HL-60 (cell line): Measurements from ENCODE around the gene CAVIN2.
A peak's percentile ranks its signal among the peaks of the same experiment; 100 is the strongest.

ENCODE experiments used
- DNase-seq, 2 experiments: peaks; one replicate each; pipeline ENCODE4 v3.0.0-alpha.2; 2010 to 2020; ENCODE audit warnings: low read depth in 1 of 2, low spot score in 1 of 2
- H3K27ac ChIP-seq: fragments of 250-450 bp; sonication (Bioruptor Pico); replicated peaks from 2 replicates; pipeline ENCODE4 v1.5.1; 2020; ENCODE audit warnings: mild to moderate bottlenecking, moderate library complexity
- H3K27me3 ChIP-seq: fragments of 250-450 bp; sonication (Bioruptor Pico); 2 replicates; pipeline ENCODE4 v1.5.1; 2021; ENCODE audit warnings: mild to moderate bottlenecking, moderate library complexity; ENCODE audit not compliant: insufficient read depth, poor library complexity, severe bottlenecking
- H3K4me3 ChIP-seq: replicated peaks from 2 replicates; pipeline ENCODE4 v1.5.1; 2011; ENCODE audit warnings: mild to moderate bottlenecking, control low read depth, low read length; ENCODE audit not compliant: insufficient read depth
- GABPA ChIP-seq: IDR thresholded peaks from 2 replicates; pipeline ENCODE4 v1.6.1; 2012; ENCODE audit warnings: low read depth
- POLR2AphosphoS5 ChIP-seq: IDR thresholded peaks from 2 replicates; pipeline ENCODE4 v1.6.1; 2012; ENCODE audit warnings: low read depth
- SPI1 ChIP-seq: IDR thresholded peaks from 2 replicates; pipeline ENCODE4 v1.6.1; 2012; ENCODE audit warnings: low read depth, mild to moderate bottlenecking, borderline replicate concordance
- TF ChIP-seq, protein P1 (sequence below): IDR thresholded peaks from 2 replicates; pipeline ENCODE4 v1.6.1; 2012; ENCODE audit warnings: low read depth; ENCODE audit not compliant: insufficient replicate concordance
- TF ChIP-seq, protein P2 (sequence below): IDR thresholded peaks from one replicate; pipeline ENCODE4 v1.5.1; 2011; ENCODE audit warnings: low read length, control low read depth, inconsistent platforms; ENCODE audit not compliant: insufficient read depth

The CAVIN2 gene

DNA sequence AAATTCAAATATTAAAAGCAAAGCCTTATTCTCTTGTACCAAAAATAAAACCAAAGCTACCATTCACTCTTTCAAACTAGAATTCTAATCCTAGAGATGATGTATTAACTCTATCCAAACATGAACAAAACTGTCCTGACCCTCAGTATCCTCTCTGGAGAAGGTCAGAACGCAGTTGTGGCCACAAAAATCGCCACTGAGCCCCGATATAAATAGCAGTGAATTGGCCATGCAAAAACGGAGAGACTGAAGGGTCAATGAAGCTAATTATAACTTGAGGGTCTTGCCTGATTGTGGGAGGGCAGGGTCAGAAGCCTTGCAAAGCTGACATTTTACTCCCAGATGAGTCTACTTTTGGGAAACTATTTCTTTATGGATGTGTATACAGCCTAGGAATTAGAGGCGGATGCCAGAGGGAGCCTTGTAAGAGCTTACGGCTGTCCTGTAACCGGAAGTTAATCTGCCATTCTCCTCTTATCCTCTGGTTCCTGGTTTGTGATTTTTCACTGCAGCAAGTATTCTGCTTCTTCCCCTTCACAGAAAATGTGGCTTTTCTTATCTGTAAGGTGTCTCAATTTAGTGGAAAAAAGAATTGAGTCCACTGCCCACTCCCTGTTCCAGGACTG lies 28.1 kb downstream of the CAVIN2 start:
- no peak for TF ChIP-seq POLR2AphosphoS5
- peak; percentile 34; the same call in 1 of the 2 replicates for TF ChIP-seq GABPA
- peak in 1 of 2 experiments; percentile 6 for DNase-seq
- Histone ChIP-seq H3K4me3 (no peak overlapping the region), H3K27ac (no peak overlapping the region), H3K27me3 (no peaks in the 10 kb centered on the region)

DNA sequence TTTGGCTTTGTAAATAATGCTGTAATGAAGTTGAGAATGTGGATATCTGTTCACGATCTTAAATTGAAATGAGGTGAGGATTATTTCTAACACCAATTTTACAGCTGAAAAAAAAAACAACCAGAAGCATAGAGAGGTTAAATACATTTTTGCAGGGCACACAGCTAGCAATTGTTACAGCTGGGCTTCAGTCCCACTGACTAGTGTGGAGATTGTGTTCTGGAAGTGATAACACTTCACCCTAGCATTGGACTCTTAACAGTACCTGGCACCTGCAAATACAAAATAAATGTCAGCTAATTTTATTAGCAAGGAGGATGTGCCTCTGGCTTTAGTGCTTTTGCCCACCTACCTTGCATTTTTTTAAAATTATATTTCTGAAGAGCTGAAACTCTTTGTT lies 28.8 kb downstream of the CAVIN2 start:
- TF ChIP-seq GABPA (no peak), POLR2AphosphoS5 (no peak), SPI1 (no peak)
- TF ChIP-seq, protein P1, sequence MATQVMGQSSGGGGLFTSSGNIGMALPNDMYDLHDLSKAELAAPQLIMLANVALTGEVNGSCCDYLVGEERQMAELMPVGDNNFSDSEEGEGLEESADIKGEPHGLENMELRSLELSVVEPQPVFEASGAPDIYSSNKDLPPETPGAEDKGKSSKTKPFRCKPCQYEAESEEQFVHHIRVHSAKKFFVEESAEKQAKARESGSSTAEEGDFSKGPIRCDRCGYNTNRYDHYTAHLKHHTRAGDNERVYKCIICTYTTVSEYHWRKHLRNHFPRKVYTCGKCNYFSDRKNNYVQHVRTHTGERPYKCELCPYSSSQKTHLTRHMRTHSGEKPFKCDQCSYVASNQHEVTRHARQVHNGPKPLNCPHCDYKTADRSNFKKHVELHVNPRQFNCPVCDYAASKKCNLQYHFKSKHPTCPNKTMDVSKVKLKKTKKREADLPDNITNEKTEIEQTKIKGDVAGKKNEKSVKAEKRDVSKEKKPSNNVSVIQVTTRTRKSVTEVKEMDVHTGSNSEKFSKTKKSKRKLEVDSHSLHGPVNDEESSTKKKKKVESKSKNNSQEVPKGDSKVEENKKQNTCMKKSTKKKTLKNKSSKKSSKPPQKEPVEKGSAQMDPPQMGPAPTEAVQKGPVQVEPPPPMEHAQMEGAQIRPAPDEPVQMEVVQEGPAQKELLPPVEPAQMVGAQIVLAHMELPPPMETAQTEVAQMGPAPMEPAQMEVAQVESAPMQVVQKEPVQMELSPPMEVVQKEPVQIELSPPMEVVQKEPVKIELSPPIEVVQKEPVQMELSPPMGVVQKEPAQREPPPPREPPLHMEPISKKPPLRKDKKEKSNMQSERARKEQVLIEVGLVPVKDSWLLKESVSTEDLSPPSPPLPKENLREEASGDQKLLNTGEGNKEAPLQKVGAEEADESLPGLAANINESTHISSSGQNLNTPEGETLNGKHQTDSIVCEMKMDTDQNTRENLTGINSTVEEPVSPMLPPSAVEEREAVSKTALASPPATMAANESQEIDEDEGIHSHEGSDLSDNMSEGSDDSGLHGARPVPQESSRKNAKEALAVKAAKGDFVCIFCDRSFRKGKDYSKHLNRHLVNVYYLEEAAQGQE, result no peak
- TF ChIP-seq, protein P2, sequence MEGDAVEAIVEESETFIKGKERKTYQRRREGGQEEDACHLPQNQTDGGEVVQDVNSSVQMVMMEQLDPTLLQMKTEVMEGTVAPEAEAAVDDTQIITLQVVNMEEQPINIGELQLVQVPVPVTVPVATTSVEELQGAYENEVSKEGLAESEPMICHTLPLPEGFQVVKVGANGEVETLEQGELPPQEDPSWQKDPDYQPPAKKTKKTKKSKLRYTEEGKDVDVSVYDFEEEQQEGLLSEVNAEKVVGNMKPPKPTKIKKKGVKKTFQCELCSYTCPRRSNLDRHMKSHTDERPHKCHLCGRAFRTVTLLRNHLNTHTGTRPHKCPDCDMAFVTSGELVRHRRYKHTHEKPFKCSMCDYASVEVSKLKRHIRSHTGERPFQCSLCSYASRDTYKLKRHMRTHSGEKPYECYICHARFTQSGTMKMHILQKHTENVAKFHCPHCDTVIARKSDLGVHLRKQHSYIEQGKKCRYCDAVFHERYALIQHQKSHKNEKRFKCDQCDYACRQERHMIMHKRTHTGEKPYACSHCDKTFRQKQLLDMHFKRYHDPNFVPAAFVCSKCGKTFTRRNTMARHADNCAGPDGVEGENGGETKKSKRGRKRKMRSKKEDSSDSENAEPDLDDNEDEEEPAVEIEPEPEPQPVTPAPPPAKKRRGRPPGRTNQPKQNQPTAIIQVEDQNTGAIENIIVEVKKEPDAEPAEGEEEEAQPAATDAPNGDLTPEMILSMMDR, result no peak
- DNase-seq, result no peak
- Histone ChIP-seq H3K4me3 (no peak overlapping the region), H3K27me3 (no peaks in the 10 kb centered on the region), H3K27ac (no peak overlapping the region)

DNA sequence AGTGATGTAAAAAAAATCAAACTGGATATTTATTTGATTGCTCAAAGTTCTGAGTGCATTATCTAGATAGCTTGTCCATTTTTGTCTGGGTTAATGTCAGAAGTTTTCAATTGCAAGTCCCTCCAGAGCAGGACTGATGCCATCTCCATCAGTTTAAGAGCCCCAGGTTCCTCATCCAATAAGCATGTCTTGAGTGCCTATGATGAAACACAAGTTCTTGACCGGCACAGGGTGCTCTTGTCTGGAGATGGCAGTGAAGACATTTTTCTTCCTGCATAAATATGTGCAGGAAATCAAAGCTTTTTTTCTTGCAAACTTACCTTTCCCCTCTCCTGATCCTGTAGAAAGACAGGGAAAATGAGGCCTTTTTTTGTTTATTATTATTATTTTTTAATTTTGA lies 31.9 kb downstream of the CAVIN2 start:
- Histone ChIP-seq H3K27ac (no peak overlapping the region), H3K27me3 (no peaks in the 10 kb centered on the region), H3K4me3 (no peak overlapping the region)
- TF ChIP-seq, protein P2, result no peak
- no peak for TF ChIP-seq POLR2AphosphoS5
- no peak for DNase-seq

DNA sequence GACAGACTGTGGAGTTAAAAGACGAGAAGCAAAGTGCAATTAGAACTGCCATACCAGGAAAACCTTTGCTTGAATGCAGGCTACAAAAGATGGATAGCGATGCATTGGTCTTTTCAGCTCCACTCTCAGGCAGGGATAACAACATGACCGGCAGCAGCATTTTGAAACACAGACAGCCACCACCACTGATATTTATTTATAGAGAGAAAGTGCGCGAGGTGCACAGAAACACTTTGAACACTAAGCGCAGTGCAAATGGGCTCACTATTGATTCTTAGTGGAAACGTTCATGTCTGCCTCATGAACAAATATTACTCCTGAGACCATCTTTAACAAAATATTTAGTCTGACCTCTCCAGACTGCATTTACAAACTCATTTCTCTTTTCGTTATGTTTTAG lies 32.9 kb downstream of the CAVIN2 start:
- Histone ChIP-seq H3K4me3 (no peak overlapping the region), H3K27me3 (no peaks in the 10 kb centered on the region), H3K27ac (no peak overlapping the region)
- DNase-seq, result no peak
- TF ChIP-seq GABPA (no peak), POLR2AphosphoS5 (no peak), SPI1 (no peak)
- TF ChIP-seq, protein P1, result no peak
- TF ChIP-seq, protein P2, result no peak
